ENCODE data around the gene DPP4.

DNA sequence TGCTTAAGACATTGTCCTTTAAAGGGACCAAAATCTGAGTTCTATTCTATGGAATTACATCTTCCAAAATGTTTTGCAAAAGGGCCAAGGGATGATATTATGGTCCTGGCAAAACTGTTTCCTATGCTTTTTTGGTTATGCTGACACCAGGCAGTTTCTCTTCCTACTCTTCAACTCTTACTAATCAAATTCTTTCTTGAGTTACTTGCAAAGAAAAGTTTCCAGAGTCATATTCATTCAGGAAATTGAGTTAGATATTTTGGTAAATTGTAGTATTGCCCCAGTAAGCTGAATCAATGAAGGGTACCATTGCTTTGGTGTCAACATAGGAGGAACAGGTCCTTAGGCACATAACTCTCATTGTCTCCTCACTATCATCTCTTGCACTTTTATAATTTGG is 118.8 kb downstream of the DPP4 start:
- TF ChIP-seq, protein P1, sequence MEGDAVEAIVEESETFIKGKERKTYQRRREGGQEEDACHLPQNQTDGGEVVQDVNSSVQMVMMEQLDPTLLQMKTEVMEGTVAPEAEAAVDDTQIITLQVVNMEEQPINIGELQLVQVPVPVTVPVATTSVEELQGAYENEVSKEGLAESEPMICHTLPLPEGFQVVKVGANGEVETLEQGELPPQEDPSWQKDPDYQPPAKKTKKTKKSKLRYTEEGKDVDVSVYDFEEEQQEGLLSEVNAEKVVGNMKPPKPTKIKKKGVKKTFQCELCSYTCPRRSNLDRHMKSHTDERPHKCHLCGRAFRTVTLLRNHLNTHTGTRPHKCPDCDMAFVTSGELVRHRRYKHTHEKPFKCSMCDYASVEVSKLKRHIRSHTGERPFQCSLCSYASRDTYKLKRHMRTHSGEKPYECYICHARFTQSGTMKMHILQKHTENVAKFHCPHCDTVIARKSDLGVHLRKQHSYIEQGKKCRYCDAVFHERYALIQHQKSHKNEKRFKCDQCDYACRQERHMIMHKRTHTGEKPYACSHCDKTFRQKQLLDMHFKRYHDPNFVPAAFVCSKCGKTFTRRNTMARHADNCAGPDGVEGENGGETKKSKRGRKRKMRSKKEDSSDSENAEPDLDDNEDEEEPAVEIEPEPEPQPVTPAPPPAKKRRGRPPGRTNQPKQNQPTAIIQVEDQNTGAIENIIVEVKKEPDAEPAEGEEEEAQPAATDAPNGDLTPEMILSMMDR (IDR thresholded peaks at IDR 0.05), result no peak
- no peak for TF ChIP-seq POLR2A (IDR thresholded peaks at IDR 0.05)
